ENCODE data around the gene AATF. TPM values are rescaled to one million over a fixed set of nuclear protein-coding genes. Genes with fewer than 3 reads are reported as not detected.

AATF gene
- total RNA-seq, 2 experiments from 2014 or later, result 76.7 to 78.8 TPM

DNA sequence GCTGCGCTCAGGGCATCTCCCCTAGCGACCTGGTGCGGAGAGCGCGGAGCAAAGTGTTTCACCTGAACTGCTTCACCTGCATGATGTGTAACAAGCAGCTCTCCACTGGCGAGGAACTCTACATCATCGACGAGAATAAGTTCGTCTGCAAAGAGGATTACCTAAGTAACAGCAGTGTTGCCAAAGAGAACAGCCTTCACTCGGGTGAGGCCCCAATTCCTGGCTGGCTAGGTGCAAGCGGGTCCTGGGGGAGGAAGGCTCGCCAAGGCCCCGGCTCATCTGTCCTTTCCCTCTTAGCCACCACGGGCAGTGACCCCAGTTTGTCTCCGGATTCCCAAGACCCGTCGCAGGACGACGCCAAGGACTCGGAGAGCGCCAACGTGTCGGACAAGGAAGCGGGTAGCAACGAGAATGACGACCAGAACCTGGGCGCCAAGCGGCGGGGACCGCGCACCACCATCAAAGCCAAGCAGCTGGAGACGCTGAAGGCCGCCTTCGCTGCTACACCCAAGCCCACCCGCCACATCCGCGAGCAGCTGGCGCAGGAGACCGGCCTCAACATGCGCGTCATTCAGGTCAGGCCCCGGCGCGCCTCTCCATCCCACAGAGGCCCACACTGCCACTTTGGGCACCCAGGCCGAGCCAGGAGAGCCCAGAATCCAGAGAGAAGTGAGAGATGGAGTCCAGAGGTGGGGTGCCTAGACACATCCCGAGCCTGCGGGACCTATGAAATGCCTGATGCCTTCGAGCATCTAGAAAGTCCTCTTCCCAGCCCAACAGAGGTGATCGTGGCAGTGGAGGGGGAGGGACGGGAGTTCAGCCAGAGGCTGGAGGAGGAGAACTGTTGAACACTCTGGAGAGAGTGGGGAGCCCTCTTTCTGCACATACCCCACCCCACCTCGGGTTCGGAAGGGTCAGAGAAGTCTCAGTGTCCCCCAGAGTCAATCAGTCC, 8.2 kb upstream of the AATF start:
- Mint-ChIP-seq H3K4me1 (peaks cover 46% of the 10 kb centered on the region), H3K36me3 (ENCODE audit: low read depth) (peaks cover 11% of the 10 kb centered on the region), H3K27me3 (peaks cover 82% of the 10 kb centered on the region), H3K9me3 (no peaks in the 10 kb centered on the region), H3K27ac (no peak overlapping the region), H3K4me3 (no peak overlapping the region)
- POLR2A ChIA-PET, result interaction anchor here (1.1 kb wide), 1 partner anchor 119 kb away, joined by 3 read pairs; no protein-coding TSS in a partner anchor
- DNase-seq, result no peak
- CTCF ChIA-PET, result no interaction called here

- no peak for DNase-seq
- POLR2A ChIA-PET, result interaction anchor here (1.2 kb wide), 1 partner anchor 8 kb away, joined by 3 read pairs; no protein-coding TSS in a partner anchor
- peak overlapping the region; percentile 2 for H3K27ac Mint-ChIP-seq
Measured at GRCh38 chr17:36941265-36942010, 7.3 kb upstream of the AATF start.

GRCh38 chr17:36942019-36942599, 6.6 kb upstream of the AATF start:
- peaks cover 11% of the 10 kb centered on the region for H3K36me3 Mint-ChIP-seq (ENCODE audit: low read depth)
- H3K9me3 Mint-ChIP-seq, result no peaks in the 10 kb centered on the region
- no peak for DNase-seq
- H3K27ac Mint-ChIP-seq, result peak overlapping the region; percentile 2
- ChIA-PET CTCF (no interaction called here), POLR2A (interaction anchor here (1.2 kb wide), 1 partner anchor 8 kb away, joined by 3 read pairs; no protein-coding TSS in a partner anchor)
- H3K4me3 Mint-ChIP-seq, result peak overlapping the region; percentile 19
- H3K27me3 Mint-ChIP-seq, result peaks cover 84% of the 10 kb centered on the region
- peaks cover 35% of the 10 kb centered on the region for H3K4me1 Mint-ChIP-seq

More at GRCh38 chr17:36941265-36942010, 7.3 kb upstream of the AATF start:
- Mint-ChIP-seq H3K27me3 (peaks cover 83% of the 10 kb centered on the region), H3K9me3 (no peaks in the 10 kb centered on the region), H3K4me3 (peak overlapping the region; percentile 19), H3K36me3 (ENCODE audit: low read depth) (peaks cover 11% of the 10 kb centered on the region), H3K4me1 (peaks cover 40% of the 10 kb centered on the region)
- CTCF ChIA-PET, result no interaction called here

DNA sequence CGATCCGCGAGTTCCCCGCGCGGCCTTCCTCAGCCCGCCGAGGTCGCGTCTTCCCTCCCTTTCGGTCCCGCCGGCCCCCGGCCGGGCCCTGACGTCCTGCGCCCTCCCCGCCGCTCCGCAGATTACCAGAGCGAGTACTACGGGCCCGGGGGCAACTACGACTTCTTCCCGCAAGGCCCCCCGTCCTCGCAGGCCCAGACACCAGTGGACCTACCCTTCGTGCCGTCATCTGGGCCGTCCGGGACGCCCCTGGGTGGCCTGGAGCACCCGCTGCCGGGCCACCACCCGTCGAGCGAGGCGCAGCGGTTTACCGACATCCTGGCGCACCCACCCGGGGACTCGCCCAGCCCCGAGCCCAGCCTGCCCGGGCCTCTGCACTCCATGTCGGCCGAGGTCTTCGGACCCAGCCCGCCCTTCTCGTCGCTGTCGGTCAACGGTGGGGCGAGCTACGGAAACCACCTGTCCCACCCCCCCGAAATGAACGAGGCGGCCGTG, 6.1 kb upstream of the AATF start:
- POLR2A ChIA-PET, result interaction anchor here (1.2 kb wide), 1 partner anchor 9 kb away, joined by 3 read pairs; no protein-coding TSS in a partner anchor
- no peak for DNase-seq
- no peaks in the 10 kb centered on the region for H3K9me3 Mint-ChIP-seq
- H3K4me1 Mint-ChIP-seq, result peaks cover 30% of the 10 kb centered on the region
- CTCF ChIA-PET, result no interaction called here
- peaks cover 84% of the 10 kb centered on the region for H3K27me3 Mint-ChIP-seq
- H3K27ac Mint-ChIP-seq, result no peak overlapping the region
- no peak overlapping the region for H3K4me3 Mint-ChIP-seq
- H3K36me3 Mint-ChIP-seq (ENCODE audit: low read depth), result peaks cover 11% of the 10 kb centered on the region

DNA sequence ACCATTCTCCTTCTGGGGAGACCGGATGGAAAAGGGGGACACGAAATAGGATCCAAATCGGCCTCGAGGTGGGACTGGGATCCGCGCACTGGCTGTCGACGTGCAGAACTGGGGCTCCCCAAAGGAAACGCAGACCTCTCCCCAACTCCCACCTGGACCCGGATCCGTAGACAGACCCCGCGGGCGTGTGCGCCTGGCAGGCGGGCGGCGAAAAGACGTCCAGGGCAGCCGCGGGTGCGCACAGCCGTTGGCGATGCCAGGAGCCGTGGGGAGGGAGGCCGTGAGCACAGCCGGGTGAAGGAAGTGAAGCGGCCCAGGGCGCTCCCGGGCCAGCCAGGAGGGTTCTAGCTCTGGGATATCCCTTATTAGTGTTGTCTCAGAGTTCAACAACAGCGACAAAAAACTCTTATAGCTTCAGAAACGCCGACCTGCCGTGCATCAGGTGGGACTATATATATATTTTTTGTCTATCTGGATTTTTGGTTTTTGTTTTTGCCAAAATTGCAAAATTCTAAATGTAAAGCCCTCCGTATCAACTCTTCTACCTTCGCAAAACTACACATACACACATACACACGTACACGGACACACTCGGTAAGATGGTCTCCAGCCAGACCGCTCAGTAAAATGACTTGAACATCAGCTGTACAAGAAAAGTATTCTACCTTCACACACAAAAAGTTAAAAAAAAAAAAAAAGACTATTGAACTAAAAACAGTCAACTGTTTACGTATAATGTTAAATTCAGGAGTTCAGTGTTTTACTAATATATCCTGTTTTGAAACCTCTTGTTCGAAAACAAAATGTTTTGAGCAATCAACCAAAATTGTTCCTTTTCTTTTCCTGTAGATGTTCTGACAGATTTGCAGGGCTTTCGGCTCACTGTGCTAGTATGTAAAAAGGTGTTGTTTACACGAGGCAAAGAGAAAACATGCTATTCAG, 5.2 kb upstream of the AATF start:
- H3K4me1 Mint-ChIP-seq, result peaks cover 32% of the 10 kb centered on the region
- H3K4me3 Mint-ChIP-seq, result peak overlapping the region; percentile 14
- ChIA-PET CTCF (no interaction called here), POLR2A (no interaction called here)
- peaks cover 9% of the 10 kb centered on the region for H3K36me3 Mint-ChIP-seq (ENCODE audit: low read depth)
- peaks cover 80% of the 10 kb centered on the region for H3K27me3 Mint-ChIP-seq
- no peak for DNase-seq
- H3K27ac Mint-ChIP-seq, result peak overlapping the region; percentile 53
- H3K9me3 Mint-ChIP-seq, result no peaks in the 10 kb centered on the region

GRCh38 chr17:36944553-36944952, 4.2 kb upstream of the AATF start:
- H3K27me3 Mint-ChIP-seq, result peaks cover 72% of the 10 kb centered on the region
- no peak overlapping the region for H3K4me3 Mint-ChIP-seq
- H3K4me1 Mint-ChIP-seq, result peaks cover 33% of the 10 kb centered on the region
- H3K27ac Mint-ChIP-seq, result no peak overlapping the region
- H3K9me3 Mint-ChIP-seq, result no peaks in the 10 kb centered on the region
- H3K36me3 Mint-ChIP-seq (ENCODE audit: low read depth), result peaks cover 8% of the 10 kb centered on the region
- no peak for DNase-seq
- ChIA-PET POLR2A (interaction anchor here (1.7 kb wide), 1 partner anchor 9 kb away, joined by 5 read pairs; no protein-coding TSS in a partner anchor), CTCF (interaction anchor here (1.1 kb wide), 1 partner anchor 12 kb away, joined by 3 read pairs; no protein-coding TSS in a partner anchor)

GRCh38 chr17:36945140-36945539, 3.6 kb upstream of the AATF start:
- H3K4me1 Mint-ChIP-seq, result peaks cover 36% of the 10 kb centered on the region
- H3K36me3 Mint-ChIP-seq (ENCODE audit: low read depth), result peaks cover 14% of the 10 kb centered on the region
- ChIA-PET CTCF (interaction anchor here (1.1 kb wide), 1 partner anchor 13 kb away, joined by 3 read pairs; no protein-coding TSS in a partner anchor), POLR2A (interaction anchor here (1.7 kb wide), 1 partner anchor 10 kb away, joined by 5 read pairs; no protein-coding TSS in a partner anchor)
- DNase-seq, result no peak
- H3K27ac Mint-ChIP-seq, result no peak overlapping the region
- no peaks in the 10 kb centered on the region for H3K9me3 Mint-ChIP-seq
- peaks cover 66% of the 10 kb centered on the region for H3K27me3 Mint-ChIP-seq
- H3K4me3 Mint-ChIP-seq, result no peak overlapping the region

GRCh38 chr17:36945959-36946725, 2.6 kb upstream of the AATF start:
- H3K9me3 Mint-ChIP-seq, result no peaks in the 10 kb centered on the region
- peaks cover 23% of the 10 kb centered on the region for H3K36me3 Mint-ChIP-seq (ENCODE audit: low read depth)
- no peak overlapping the region for H3K4me3 Mint-ChIP-seq
- no peak for DNase-seq
- H3K27ac Mint-ChIP-seq, result no peak overlapping the region
- ChIA-PET POLR2A (interaction anchor here (1.7 kb wide), 1 partner anchor 11 kb away, joined by 5 read pairs; no protein-coding TSS in a partner anchor), CTCF (no interaction called here)
- H3K4me1 Mint-ChIP-seq, result peaks cover 46% of the 10 kb centered on the region
- H3K27me3 Mint-ChIP-seq, result peaks cover 56% of the 10 kb centered on the region

DNA sequence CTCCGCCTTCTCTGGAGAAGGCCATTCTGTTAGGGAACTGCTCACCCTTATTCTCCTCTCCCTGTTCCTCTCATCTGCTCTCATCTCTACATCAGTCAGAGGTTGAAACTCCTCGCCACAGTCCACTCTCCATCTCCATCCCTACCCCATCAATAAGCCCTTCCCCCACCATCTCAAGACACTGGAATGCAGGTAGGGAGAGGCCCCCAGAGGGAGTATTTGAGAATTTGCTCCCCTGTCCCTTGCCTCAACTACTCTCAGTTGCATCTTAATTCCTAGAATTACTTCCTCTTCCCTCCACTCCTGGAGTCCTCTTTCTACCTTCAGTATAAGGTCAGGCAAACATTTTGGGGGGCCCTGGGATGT, 2.0 kb upstream of the AATF start:
- Mint-ChIP-seq H3K4me1 (peaks cover 41% of the 10 kb centered on the region), H3K9me3 (no peaks in the 10 kb centered on the region), H3K27ac (no peak overlapping the region), H3K27me3 (peaks cover 50% of the 10 kb centered on the region), H3K4me3 (no peak overlapping the region), H3K36me3 (ENCODE audit: low read depth) (peaks cover 20% of the 10 kb centered on the region)
- POLR2A ChIA-PET, result no interaction called here
- no peak for DNase-seq
- CTCF ChIA-PET, result no interaction called here

- Mint-ChIP-seq H3K36me3 (ENCODE audit: low read depth) (peaks cover 34% of the 10 kb centered on the region), H3K4me1 (peaks cover 54% of the 10 kb centered on the region), H3K9me3 (no peaks in the 10 kb centered on the region), H3K27ac (peak overlapping the region; percentile 89), H3K27me3 (peaks cover 48% of the 10 kb centered on the region), H3K4me3 (peak overlapping the region; percentile 91)
- POLR2A ChIA-PET, result interaction anchor here (0.6 to 2.2 kb wide), 16 partner anchors 10 to 411 kb away, joined by 3 to 10 read pairs (median 5); partner anchors contain the start of genes LHX1 and MRM1
- no peak for DNase-seq
- CTCF ChIA-PET, result interaction anchor here (0.9 to 1.6 kb wide), 2 partner anchors 100 to 272 kb away, joined by 3 read pairs; no protein-coding TSS in a partner anchor
Measured at GRCh38 chr17:36947922-36948716, 635 bp upstream of the AATF start.
